Skin epidermis (tissue), 12 donors: ENCODE results near the gene ADH1A.
"Not testable (repeated sequence)": the region's sequence is repeated elsewhere in the genome, so short reads cannot be mapped to it uniquely, and the experiment has no call there.

Source experiments
- H3K27ac ChIP-seq, 21 experiments: fragments of 200-600 bp; sonication (generic) in 11 of 21; one replicate each; pipeline ENCODE4 v1.5.0; 2020; ENCODE audit warnings: mild to moderate bottlenecking in 3 of 21, inconsistent platforms in 2 of 21, moderate library complexity in 2 of 21
- H3K4me3 ChIP-seq, 7 experiments: fragments of 200-600 bp; sonication (generic) in 2 of 7; one replicate each; pipeline ENCODE4 v1.5.0; 2020; ENCODE audit warnings: inconsistent platforms in 2 of 7, mild to moderate bottlenecking in 2 of 7, moderate library complexity in 1 of 7

Gene ADH1A

GRCh38 chr4:99290848-99291786 lies at the start of gene ADH1A:
TSS of gene ADH1A (minus strand) at chr4:99290985. CDS start at chr4:99290914, 71 bp downstream.
- Histone ChIP-seq H3K27ac (no peak within 1 kb of the TSS), H3K4me3 (no peak within 1 kb of the TSS)

GRCh38 chr4:99339172-99339571 lies 48.4 kb upstream of the ADH1A start:
- no peak overlapping the region for H3K4me3 ChIP-seq
- no peak overlapping the region for H3K27ac ChIP-seq

- Histone ChIP-seq H3K27ac (no peak overlapping the region), H3K4me3 (no peak overlapping the region)
These were observed 45.8 kb upstream of the ADH1A start for GRCh38 chr4:99336553-99336952.

- H3K4me3 ChIP-seq, result no peak overlapping the region
These were observed 44.1 kb upstream of the ADH1A start for GRCh38 chr4:99334880-99335279.

GRCh38 chr4:99330648-99331047 lies 39.9 kb upstream of the ADH1A start:
- Histone ChIP-seq H3K4me3 (no peak overlapping the region), H3K27ac (no peak overlapping the region)

More at GRCh38 chr4:99334880-99335279, 44.1 kb upstream of the ADH1A start:
- no peak overlapping the region for H3K27ac ChIP-seq

- no peak overlapping the region for H3K27ac ChIP-seq
- no peak overlapping the region for H3K4me3 ChIP-seq
These were observed 39.1 kb upstream of the ADH1A start for GRCh38 chr4:99329876-99330275.

GRCh38 chr4:99324979-99325378 lies 34.2 kb upstream of the ADH1A start:
- peak overlapping the region in 3 of 21 experiments; percentile 32 to 75 (median 58) for H3K27ac ChIP-seq
- no peak overlapping the region for H3K4me3 ChIP-seq

GRCh38 chr4:99324361-99324760 lies 33.6 kb upstream of the ADH1A start:
- Histone ChIP-seq H3K4me3 (no peak overlapping the region), H3K27ac (peak overlapping the region in 8 of 21 experiments; percentile 21 to 75 (median 46))

GRCh38 chr4:99323756-99324155 lies 33.0 kb upstream of the ADH1A start:
- Histone ChIP-seq H3K4me3 (no peak overlapping the region), H3K27ac (peak overlapping the region in 7 of 21 experiments; percentile 21 to 75 (median 49))

GRCh38 chr4:99321241-99322191 lies 30.7 kb upstream of the ADH1A start, which contains the start of gene ADH1B:
TSS of gene ADH1B (minus strand) at chr4:99321401. CDS start at chr4:99321331, 70 bp downstream.
- Histone ChIP-seq H3K27ac (peak within 1 kb of the TSS in 2 of 21 experiments; percentile 21 to 23), H3K4me3 (peak within 1 kb of the TSS in 1 of 7 experiments; percentile 12)

- H3K4me3 ChIP-seq, result not testable (repeated sequence)
These were observed 27.0 kb upstream of the ADH1A start for GRCh38 chr4:99317811-99318210.

GRCh38 chr4:99317354-99317753 lies 26.6 kb upstream of the ADH1A start:
- H3K4me3 ChIP-seq, result no peak overlapping the region
- H3K27ac ChIP-seq, result no peak overlapping the region

More at GRCh38 chr4:99317811-99318210, 27.0 kb upstream of the ADH1A start:
- not testable (repeated sequence) for H3K27ac ChIP-seq

- Histone ChIP-seq H3K27ac (no peak overlapping the region), H3K4me3 (no peak overlapping the region)
These were observed 25.1 kb upstream of the ADH1A start for GRCh38 chr4:99315839-99316238.

- Histone ChIP-seq H3K27ac (peak overlapping the region in 1 of 21 experiments; percentile 24), H3K4me3 (no peak overlapping the region)
These were observed 23.4 kb upstream of the ADH1A start for GRCh38 chr4:99314211-99314610.

GRCh38 chr4:99310389-99310788 lies 19.6 kb upstream of the ADH1A start:
- no peak overlapping the region for H3K27ac ChIP-seq

GRCh38 chr4:99305638-99306400 lies 15.0 kb upstream of the ADH1A start:
- Histone ChIP-seq H3K27ac (no peak overlapping the region), H3K4me3 (no peak overlapping the region)

More at GRCh38 chr4:99310389-99310788, 19.6 kb upstream of the ADH1A start:
- no peak overlapping the region for H3K4me3 ChIP-seq

- no peak overlapping the region for H3K4me3 ChIP-seq
- H3K27ac ChIP-seq, result peak overlapping the region in 9 of 21 experiments; percentile 4 to 70 (median 51)
These were observed 10.8 kb upstream of the ADH1A start for GRCh38 chr4:99301376-99302164.

- Histone ChIP-seq H3K27ac (peak overlapping the region in 2 of 21 experiments; percentile 36 to 70), H3K4me3 (no peak overlapping the region)
These were observed 10.1 kb upstream of the ADH1A start for GRCh38 chr4:99300934-99301333.
